Activated CD8-positive, alpha-beta memory T cell treated with anti-CD3 and anti-CD28 coated beads, Interleukin-2, amount 50 U/mL, for 48 hours (primary cell): ENCODE results near the gene NCKAP5L.

Source experiments
- DNase-seq: peaks from one replicate; pipeline ENCODE4 v3.0.0-alpha.2; 2020

NCKAP5L gene

GRCh38 chr12:49823951-49824350 lies 4.3 kb downstream of the NCKAP5L start:
- no peak for DNase-seq

DNA sequence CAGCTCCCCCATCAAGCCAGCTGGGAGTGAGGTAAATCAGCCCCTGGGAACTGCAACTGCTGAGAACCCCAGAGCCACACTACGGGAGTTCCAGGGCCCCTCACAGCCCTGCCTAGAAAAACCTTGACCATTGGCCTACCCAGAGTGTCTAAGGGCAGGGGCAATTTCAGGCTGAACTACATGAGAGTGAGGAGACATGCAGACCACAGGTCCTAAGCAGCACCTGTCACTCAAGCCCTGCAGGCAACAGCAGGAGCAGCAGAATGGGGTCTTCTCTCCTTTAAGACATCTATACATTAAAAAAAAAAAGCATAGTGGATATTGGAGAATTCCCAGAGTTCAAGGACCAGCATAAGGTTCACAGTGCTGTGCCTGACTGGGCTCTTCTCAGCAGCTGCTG lies 4.9 kb downstream of the NCKAP5L start:
- DNase-seq: no peak

GRCh38 chr12:49821373-49822287 lies 6.6 kb downstream of the NCKAP5L start:
- no peak for DNase-seq

DNA sequence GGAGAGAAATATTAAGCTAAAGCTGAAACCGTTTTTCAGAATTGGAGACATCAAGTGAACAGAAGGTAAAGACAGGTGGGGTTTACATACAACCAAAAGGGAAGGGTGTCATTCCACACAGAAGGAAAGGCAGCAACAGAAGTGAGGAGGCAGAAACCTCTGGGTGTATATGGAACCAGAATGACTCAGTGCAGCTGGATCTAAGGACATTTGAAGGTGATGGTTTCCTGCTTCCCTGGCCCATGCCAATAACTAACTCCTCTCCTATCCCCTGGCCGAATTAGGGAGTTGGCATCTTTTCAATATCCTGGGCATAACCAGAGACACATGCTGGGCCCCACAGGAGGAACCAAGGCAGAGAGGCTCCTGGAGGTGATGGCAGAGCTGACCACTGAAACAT lies 8.4 kb downstream of the NCKAP5L start:
- no peak for DNase-seq

DNA sequence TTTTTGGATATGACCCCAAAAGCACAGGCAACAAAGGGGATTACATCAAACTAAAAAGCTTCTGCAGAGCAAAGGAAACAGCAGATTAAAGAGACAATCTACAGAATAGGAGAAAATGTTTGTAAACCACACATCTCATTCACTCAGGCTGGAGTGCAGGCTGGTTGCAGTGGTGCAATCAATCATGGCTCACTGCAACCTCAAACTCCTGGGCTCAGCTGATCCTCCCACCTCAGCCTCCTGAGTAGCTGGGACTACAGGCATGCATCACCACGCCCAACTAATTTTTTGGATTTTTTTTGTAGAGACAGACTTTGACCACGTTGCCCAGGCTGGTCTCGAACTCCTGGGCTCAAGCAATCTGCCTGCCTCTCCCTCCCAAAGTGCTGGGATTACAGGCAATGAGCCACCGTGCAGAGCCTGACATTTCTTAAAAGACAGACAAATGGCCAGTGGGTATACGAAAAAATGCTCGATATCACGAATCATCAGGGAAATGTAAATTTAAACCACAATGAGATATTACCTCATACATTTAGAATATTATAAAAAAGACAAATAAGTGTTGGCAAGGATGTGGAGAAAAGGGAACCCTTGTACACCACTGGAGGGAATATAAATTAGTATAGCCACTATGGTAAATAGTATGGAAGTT lies 9.8 kb downstream of the NCKAP5L start:
- no peak for DNase-seq

GRCh38 chr12:49813131-49813530 lies 15.1 kb downstream of the NCKAP5L start:
- DNase-seq: no peak

- no peak for DNase-seq
Observed at GRCh38 chr12:49811961-49812401, 16.2 kb downstream of the NCKAP5L start.

DNA sequence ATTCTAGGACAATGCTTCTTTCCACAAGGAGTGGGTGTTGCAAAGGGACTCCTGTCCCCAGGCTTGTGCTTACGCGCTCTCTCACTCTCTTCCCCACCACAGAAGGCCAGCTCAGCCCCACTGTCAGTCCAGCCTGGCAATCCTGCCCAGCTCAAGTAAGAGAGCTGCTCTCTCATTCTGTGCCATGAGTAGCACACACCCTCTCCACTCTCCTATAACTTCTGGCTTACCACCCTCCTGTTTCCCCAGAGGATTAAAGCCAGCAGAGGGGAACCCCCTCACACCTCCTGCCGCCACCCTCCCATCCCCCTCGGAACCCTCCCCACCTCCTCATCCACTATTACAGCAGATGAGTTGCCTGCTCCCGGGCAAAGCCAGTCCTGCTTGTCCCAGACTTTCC lies 17.1 kb downstream of the NCKAP5L start:
- DNase-seq: no peak

DNA sequence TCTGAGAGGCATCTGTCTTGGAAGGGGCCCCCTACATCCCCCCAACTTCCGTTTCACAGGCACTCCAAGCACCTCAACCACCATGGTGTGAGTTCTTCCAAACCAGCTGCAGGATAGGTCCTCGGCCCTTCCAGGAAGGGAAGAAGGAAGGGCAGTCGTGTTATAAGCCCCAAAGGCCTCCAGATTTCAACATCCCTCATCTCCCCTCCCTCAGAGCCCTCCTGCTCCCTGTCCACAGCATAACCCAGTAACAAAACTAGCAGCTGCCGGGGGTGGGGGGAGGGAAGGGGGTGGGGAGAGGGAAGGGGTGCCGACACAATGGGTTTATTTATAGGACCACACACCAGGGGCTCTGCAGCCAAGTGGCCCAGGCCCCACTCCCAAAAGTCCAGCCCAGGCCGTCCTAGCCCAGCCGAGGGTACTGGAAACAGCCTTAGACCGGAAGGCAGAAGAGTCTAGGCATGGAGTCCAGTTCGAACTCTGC lies 18.3 kb downstream of the NCKAP5L start:
- no peak for DNase-seq

- DNase-seq: no peak
Observed at GRCh38 chr12:49809381-49809905, 18.8 kb downstream of the NCKAP5L start.

DNA sequence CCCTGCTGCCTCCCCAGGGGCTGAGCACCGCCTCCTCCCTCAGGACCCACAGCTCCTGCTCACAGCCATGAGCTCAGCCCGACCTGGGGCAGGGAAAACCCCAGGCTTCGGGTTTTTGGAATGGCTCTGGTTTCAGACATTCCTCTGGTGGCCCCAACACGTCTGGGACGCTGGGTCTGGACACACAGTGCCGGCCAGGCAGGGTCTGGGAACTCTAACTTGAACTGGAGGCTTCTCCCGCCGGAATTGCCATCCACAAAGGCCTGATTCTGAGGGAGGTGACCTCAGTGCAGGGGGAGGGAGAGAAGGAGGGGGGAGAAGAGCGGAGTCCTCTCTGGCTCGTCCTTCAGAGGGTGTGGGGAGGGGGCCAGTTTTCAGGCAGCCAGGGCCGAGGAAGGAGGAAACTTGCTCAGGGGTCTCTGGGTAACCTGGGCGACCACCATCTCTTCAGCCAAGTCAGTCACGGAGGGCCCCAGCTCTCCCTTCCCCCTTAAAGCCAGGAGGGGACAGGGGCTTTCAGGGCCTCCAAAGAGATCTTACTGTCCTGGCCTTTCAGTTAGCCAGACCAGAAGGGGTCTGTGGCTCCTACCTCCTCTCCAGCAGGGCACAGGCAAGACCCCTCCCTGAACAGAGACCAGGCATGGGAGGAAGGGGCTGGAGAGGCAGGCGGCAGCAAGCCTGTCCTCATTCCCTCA lies 19.4 kb downstream of the NCKAP5L start:
- DNase-seq: no peak

- DNase-seq: no peak
Observed at GRCh38 chr12:49807991-49808580, 20.1 kb downstream of the NCKAP5L start.

DNA sequence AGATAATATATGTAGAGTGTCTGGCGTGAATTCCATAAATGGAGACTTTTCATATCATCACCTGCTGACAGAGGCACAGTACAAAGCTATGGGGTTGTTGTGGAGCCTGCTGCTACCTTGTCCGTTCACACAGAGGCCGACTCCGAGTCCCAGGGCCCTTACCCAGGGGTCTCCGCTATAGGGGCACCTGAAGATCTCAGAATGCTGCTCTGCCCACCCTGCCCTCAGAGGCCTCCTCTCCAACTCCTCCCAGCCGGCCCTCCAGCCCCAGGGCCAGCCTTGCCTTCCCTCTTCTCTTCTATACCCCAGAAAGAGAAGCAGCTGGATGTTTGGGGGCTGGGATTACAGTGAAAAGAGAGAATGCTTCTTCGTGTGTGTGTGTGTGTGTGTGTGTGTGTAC lies 21.3 kb downstream of the NCKAP5L start:
- no peak for DNase-seq

DNA sequence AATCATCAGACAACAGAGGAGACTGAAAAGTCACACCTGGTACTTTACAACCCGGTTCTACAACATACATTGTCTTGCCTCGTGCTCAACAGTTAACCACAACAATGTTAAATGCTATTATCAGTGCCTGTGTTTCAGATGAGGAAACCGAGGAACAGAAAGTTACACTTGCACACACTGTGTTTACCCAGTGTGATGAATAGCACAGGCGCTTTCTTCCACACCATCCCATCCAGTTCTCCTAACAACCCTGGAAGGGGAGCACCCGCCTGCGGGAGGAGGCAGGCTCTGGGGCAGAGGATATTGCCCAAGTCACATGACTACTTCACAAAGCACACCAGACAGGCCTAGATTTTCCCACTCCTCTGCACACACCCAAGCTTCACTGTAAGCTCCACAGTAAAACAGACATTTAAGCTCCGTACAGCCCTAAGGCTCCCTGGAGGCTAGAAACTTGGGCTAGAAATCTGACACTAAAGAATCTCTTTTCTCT lies 21.8 kb downstream of the NCKAP5L start:
- no peak for DNase-seq

GRCh38 chr12:49805409-49805808 lies 22.8 kb downstream of the NCKAP5L start:
- no peak for DNase-seq

GRCh38 chr12:49804821-49805220 lies 23.4 kb downstream of the NCKAP5L start:
- no peak for DNase-seq

- no peak for DNase-seq
Observed at GRCh38 chr12:49803693-49804450, 24.3 kb downstream of the NCKAP5L start.

- DNase-seq: no peak
Observed at GRCh38 chr12:49801141-49802063, 26.8 kb downstream of the NCKAP5L start.

DNA sequence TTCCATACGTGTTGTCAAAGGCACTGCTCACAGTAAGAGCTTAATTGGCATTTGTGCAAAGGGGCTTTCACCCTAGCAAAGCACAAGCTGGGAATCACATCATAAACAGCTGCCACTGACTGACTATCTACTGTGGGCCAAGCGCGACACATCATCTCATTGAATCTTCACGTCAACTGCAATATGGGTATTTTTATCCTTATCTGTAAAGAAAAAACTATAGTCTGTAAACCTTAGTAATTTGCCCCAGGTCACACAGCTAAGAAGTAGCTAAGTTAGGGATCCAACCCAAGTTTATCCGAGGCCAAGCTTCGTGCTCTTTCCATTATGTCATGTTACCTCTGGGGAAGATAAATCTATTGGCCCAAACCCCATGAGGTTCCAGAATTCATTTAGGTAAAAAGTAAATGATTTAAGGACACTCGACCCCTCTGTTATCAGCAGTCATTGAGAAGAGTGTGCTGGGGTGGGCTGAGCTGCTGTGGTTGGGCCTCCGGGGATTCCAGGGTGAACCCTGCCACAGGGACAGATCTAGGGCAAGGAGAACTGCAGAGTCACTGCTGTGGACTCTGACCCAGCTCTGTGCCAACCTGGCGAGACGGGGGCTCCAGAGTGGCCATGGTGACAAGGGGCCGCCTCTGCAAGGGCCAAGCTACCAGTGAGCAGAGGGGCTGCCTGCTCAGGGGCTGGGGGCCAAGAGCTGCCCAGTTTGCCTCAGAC lies 27.6 kb downstream of the NCKAP5L start:
- no peak for DNase-seq

DNA sequence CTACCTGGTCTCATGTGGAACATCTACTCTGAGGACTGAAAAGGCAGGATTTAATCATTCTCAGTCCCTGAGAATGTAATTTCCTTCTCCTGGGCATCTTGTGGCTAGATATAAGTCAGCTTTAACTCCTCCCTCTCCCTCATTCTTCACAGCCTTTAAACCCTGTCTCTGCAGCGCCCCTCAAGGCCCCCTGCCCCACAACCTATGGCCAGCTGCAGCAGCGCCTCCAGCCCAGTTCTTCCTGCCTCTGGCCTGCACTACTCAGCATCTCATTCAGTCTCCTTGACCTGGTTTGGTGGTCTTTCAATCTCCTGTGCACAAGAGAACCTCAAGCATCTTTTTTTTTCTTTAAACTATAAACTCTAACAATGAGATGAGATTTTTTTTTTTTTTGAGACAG lies 29.3 kb downstream of the NCKAP5L start:
- DNase-seq: no peak
